Right lobe of liver (tissue), 6 donors: Measurements from ENCODE around the gene C1QTNF6. TPM values are rescaled to one million over a fixed set of nuclear protein-coding genes. Genes with fewer than 3 reads are reported as not detected.

Experiments used
- ATAC-seq, 4 donors: fragments of 200-7000 bp; cut with Tn5 transposase; one replicate each; pipeline ENCODE4 v1.9.1; 2020; ENCODE audit warnings: mild to moderate bottlenecking in 4 of 4, moderate library complexity in 4 of 4
- DNase-seq, 3 donors: peaks; one replicate each; pipeline ENCODE4 v3.0.0-alpha.2; 2020
- H3K27ac ChIP-seq, 3 donors: fragments of 200-600 bp; one replicate each; pipeline ENCODE4 v1.8.0; 2022
- H3K27me3 ChIP-seq, 2 donors: fragments of 200-600 bp; one replicate each; pipeline ENCODE4 v1.8.0; 2022
- H3K36me3 ChIP-seq, 4 donors: fragments of 200-600 bp; sonication (generic) in 1 of 4; one replicate each; pipeline versions ENCODE4 v1.5.1 to v1.8.0; 2017 to 2022; ENCODE audit warnings: control low read depth in 1 of 4
- H3K4me1 ChIP-seq, 4 donors: fragments of 200-600 bp; sonication (generic) in 1 of 4; one replicate each; pipeline versions ENCODE4 v1.5.1 to v1.8.0; 2017 to 2022; ENCODE audit warnings: control low read depth in 1 of 4
- H3K4me3 ChIP-seq, 3 donors: fragments of 200-600 bp; one replicate each; pipeline ENCODE4 v1.8.0; 2022
- H3K9me3 ChIP-seq, 4 donors: fragments of 200-600 bp; sonication (generic) in 1 of 4; one replicate each; pipeline versions ENCODE4 v1.5.1 to v1.8.0; 2017 to 2022; ENCODE audit warnings: control low read depth in 1 of 4
- POLR2A ChIP-seq: fragments of 450-650 bp; IDR thresholded peaks from one replicate; pipeline ENCODE4 v1.6.1; 2017; ENCODE audit warnings: antibody characterized with exemption, mild to moderate bottlenecking
- WGBS: methylation state at CpG from one replicate; pipeline ENCODE4 v1.1.6; 2018; ENCODE audit warnings: low coverage, low lambda C conversion rate; ENCODE audit not compliant: insufficient coverage; ENCODE audit errors: missing lambda C conversion rate; 5-methylcytosine and 5-hydroxymethylcytosine counted together
- intact Hi-C, 2 donors: fragments of 100-400 bp; cut with DNase I; formaldehyde crosslinking; loops; one replicate each; pipeline versions ENCODE4 v1.11.2 to v1.14.1; 2022
- total RNA-seq, 6 experiments: library from RNA; depleted of rRNA in 2 of 6; stranded (reverse); fragments of >200 nt in 2 of 6; fragmentation: NEBNext Ultra II Directional in 3 of 6; extraction: Animal tissue kit (Norgen Biotek cat#: 25700) in 3 of 6; gene quantifications; one replicate each; pipeline versions ENCODE4 v1.1.0 to v1.2.4, GENCODE V29; 2016 to 2023
- TF ChIP-seq, protein P1 (sequence below), 4 donors: fragments of 200-600 bp in 3 of 4; fragments of 450-650 bp in 1 of 4; IDR thresholded peaks; one replicate each; pipeline versions ENCODE4 v1.5.1 to v1.8.0; 2016 to 2022; ENCODE audit warnings: antibody characterized with exemption in 4 of 4, mild to moderate bottlenecking in 2 of 4
- donor health status: DM: no; HTN: yes; CAD: no.
- donor health status: DM: no; HTN: no; CAD: no.
- donor health status: DM: no; HTN: no; CAD: no.
- donor health status: DM: no; HTN: yes; CAD: no.
- donor health status: DM: no; HTN: yes; CAD: no.

The C1QTNF6 gene
- total RNA-seq, 6 experiments from 2014 or later = 3.3 to 12.6 (median 6.3) TPM

GRCh38 chr22:37177755-37178154 is 10.3 kb downstream of the C1QTNF6 start:
- TF ChIP-seq POLR2A = no peak
- TF ChIP-seq, protein P1, sequence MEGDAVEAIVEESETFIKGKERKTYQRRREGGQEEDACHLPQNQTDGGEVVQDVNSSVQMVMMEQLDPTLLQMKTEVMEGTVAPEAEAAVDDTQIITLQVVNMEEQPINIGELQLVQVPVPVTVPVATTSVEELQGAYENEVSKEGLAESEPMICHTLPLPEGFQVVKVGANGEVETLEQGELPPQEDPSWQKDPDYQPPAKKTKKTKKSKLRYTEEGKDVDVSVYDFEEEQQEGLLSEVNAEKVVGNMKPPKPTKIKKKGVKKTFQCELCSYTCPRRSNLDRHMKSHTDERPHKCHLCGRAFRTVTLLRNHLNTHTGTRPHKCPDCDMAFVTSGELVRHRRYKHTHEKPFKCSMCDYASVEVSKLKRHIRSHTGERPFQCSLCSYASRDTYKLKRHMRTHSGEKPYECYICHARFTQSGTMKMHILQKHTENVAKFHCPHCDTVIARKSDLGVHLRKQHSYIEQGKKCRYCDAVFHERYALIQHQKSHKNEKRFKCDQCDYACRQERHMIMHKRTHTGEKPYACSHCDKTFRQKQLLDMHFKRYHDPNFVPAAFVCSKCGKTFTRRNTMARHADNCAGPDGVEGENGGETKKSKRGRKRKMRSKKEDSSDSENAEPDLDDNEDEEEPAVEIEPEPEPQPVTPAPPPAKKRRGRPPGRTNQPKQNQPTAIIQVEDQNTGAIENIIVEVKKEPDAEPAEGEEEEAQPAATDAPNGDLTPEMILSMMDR (IDR thresholded peaks at IDR 0.05) = no peak
- H3K27me3 ChIP-seq = no peaks in the 10 kb centered on the region
- ATAC-seq (no peak), DNase-seq (no peak)
- no peaks in the 10 kb centered on the region for H3K9me3 ChIP-seq
- intact Hi-C loops = no loop called here
- peak overlapping the region in 2 of 3 donors; percentile 37 to 79 for H3K27ac ChIP-seq
- H3K36me3 ChIP-seq = no peaks in the 10 kb centered on the region
- WGBS = 100% methylated on average over 2 of the region's 3 CpGs
- peaks cover 0 to 21% (median 10%) of the 10 kb centered on the region in 4 donors for H3K4me1 ChIP-seq
- H3K4me3 ChIP-seq = no peak overlapping the region

DNA sequence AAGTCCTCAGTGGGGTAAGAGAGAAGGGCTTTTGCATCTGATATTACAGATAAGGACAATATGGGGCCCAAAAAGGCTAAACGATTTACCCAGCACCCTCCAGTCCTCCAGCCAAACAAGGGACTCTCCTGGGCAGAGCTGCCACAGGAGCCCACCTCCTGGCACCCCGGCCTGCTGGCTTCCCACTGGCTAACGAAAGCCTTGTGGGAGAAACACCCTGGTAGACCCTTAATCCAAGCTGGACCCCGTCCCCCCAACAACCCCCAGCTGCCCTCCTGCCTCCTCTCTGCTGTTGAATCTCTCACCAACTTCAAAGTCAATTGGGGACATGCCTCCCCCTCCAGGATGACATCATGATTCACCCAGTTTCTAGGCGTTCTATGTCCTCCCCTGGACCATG is 10.8 kb downstream of the C1QTNF6 start:
- ATAC-seq (no peak), DNase-seq (peak in 1 of 3 donors; percentile 48)
- WGBS = 40% methylated on average over 2 of the region's 5 CpGs
- TF ChIP-seq, protein P1 (IDR thresholded peaks at IDR 0.05) = no peak
- no peak for TF ChIP-seq POLR2A
- Histone ChIP-seq H3K9me3 (no peaks in the 10 kb centered on the region), H3K27ac (peak overlapping the region in 1 of 3 donors; percentile 47), H3K4me3 (no peak overlapping the region), H3K27me3 (no peaks in the 10 kb centered on the region), H3K36me3 (no peaks in the 10 kb centered on the region), H3K4me1 (peaks cover 0 to 21% (median 10%) of the 10 kb centered on the region in 4 donors)
- intact Hi-C loops = no loop called here

GRCh38 chr22:37176464-37177061 is 11.5 kb downstream of the C1QTNF6 start:
- Histone ChIP-seq H3K4me3 (no peak overlapping the region), H3K27me3 (no peaks in the 10 kb centered on the region), H3K27ac (peak overlapping the region in 1 of 3 donors; percentile 47), H3K36me3 (no peaks in the 10 kb centered on the region), H3K9me3 (no peaks in the 10 kb centered on the region), H3K4me1 (peaks cover 0 to 21% (median 10%) of the 10 kb centered on the region in 4 donors)
- 57% methylated on average over 13 of the region's 23 CpGs for WGBS
- TF ChIP-seq POLR2A = no peak
- TF ChIP-seq, protein P1 (IDR thresholded peaks at IDR 0.05) = no peak
- peak; percentile 54 to 65 (median 60) for DNase-seq
- ATAC-seq = peak; percentile 17 to 42 (median 35)
- intact Hi-C loops = no loop called here

DNA sequence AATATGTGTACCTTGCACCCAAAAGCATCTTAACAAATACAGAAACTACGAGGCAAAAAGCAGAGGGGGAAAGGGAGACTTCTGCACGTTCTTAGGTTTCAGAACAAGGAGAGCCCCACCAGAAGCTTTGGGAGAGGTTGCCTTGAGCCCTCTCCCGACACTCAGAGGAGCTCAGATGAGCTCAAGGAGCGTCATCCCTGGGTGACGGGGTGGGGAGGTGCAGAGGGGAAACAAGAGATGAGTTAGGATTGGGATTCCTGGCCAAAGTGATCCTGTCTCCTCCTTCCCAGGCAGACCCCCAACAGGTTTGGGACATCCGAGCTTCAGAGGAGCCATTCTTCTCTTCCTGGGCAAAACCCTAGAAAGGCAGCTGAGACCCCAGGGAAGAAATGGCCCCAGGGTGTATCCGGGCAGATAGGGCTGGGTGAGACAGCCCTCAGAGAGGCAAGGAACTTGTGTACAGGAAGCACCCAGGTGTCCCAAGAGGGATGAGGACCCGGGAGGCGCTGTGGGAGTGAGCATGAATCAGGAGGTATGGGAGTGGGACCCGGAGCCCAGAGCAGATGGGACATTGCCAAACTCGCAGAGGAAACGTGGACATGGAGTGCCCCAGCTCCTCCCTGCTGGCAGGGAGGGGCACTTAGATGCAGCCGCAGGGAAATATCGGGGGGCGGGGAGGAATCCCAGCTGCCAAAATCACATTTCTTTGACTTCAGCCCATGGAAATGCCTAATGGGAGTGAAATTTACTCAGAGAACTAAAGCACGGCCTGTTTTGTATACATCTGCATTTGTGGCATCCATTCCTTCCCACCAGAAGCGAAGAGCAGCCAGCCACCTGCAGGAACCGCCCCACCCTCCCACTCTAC is 12.4 kb downstream of the C1QTNF6 start:
- Histone ChIP-seq H3K4me3 (no peak overlapping the region), H3K36me3 (no peaks in the 10 kb centered on the region), H3K27ac (no peak overlapping the region), H3K4me1 (peaks cover 0 to 21% (median 10%) of the 10 kb centered on the region in 4 donors), H3K27me3 (no peaks in the 10 kb centered on the region), H3K9me3 (no peaks in the 10 kb centered on the region)
- no peak for ATAC-seq
- no peak for TF ChIP-seq POLR2A
- TF ChIP-seq, protein P1 (IDR thresholded peaks at IDR 0.05) = no peak
- DNase-seq = peak in 2 of 3 donors; percentile 37 to 46
- intact Hi-C loops = no loop called here
- WGBS = 95% methylated on average over 7 of the region's 18 CpGs
